Lung (tissue), 12 donors: ENCODE results near the gene DDX1. TPM values are rescaled to one million over a fixed set of nuclear protein-coding genes. Genes with fewer than 3 reads are reported as not detected.
A peak's percentile ranks its signal among the peaks of the same experiment; 100 is the strongest.

ENCODE experiments used
- ATAC-seq: fragments of 200-7000 bp; cut with Tn5 transposase; one replicate; pipeline ENCODE4 v1.9.1; 2020; ENCODE audit warnings: moderate number of reproducible peaks; ENCODE audit not compliant: insufficient read depth, low FRiP score
- DNase-seq, 3 donors: peaks; one replicate each; pipeline ENCODE4 v3.0.0-alpha.2; 2013 to 2017
- H3K27ac ChIP-seq, 2 donors: one replicate each; pipeline ENCODE4 v1.5.1; 2013; ENCODE audit warnings: mild to moderate bottlenecking in 2 of 2, moderate library complexity in 2 of 2, control low read depth in 1 of 2, inconsistent platforms in 1 of 2, low read depth in 1 of 2, low read length in 1 of 2
- H3K27me3 ChIP-seq, 3 donors: one replicate each; pipeline ENCODE4 v1.5.1; 2013; ENCODE audit warnings: low read length in 2 of 3; ENCODE audit not compliant: control insufficient read depth in 3 of 3, insufficient read depth in 3 of 3
- H3K36me3 ChIP-seq, 4 donors: one replicate each; pipeline ENCODE4 v1.5.1; 2013; ENCODE audit warnings: low read length in 4 of 4, mild to moderate bottlenecking in 1 of 4, moderate library complexity in 1 of 4; ENCODE audit not compliant: control insufficient read depth in 4 of 4, insufficient read depth in 4 of 4
- H3K4me1 ChIP-seq, 5 donors: one replicate each; pipeline ENCODE4 v1.5.1; 2013; ENCODE audit warnings: low read length in 5 of 5, mild to moderate bottlenecking in 2 of 5, moderate library complexity in 1 of 5; ENCODE audit not compliant: control insufficient read depth in 5 of 5, insufficient read depth in 5 of 5
- H3K4me3 ChIP-seq: one replicate; pipeline ENCODE4 v1.5.1; 2013; ENCODE audit warnings: mild to moderate bottlenecking, control low read depth, moderate library complexity
- H3K9ac ChIP-seq, 2 donors: one replicate each; pipeline ENCODE4 v1.5.1; 2013; ENCODE audit warnings: low read length in 2 of 2, control low read depth in 1 of 2; ENCODE audit not compliant: insufficient read depth in 1 of 2
- H3K9me3 ChIP-seq, 4 donors: one replicate each; pipeline ENCODE4 v1.5.1; 2013; ENCODE audit warnings: low read length in 3 of 4, mild to moderate bottlenecking in 1 of 4, moderate library complexity in 1 of 4; ENCODE audit not compliant: control insufficient read depth in 4 of 4, insufficient read depth in 3 of 4
- WGBS, 2 donors: extraction: QIAGEN DNeasy Blood & Tissue Kit; methylation state at CpG; one replicate each; pipeline ENCODE4 v1.1.7; 2013; 5-methylcytosine and 5-hydroxymethylcytosine counted together
- polyA plus RNA-seq, 2 donors: library from polyadenylated mRNA; stranded (reverse); fragments of 200-250 nt; gene quantifications; one replicate each; pipeline ENCODE4 v1.2.1, GENCODE V29; 2013
- total RNA-seq, 2 donors: library from RNA; depleted of rRNA in 1 of 2; stranded (reverse); fragments of >200 nt in 1 of 2; gene quantifications; one replicate each; pipeline ENCODE4 v1.2.1, GENCODE V29; 2014 to 2021
- TF ChIP-seq, protein P1 (sequence below): IDR thresholded peaks from 2 replicates; pipeline ENCODE4 v1.5.1; 2012; ENCODE audit warnings: mild to moderate bottlenecking; ENCODE audit errors: control extremely low read depth, extremely low read depth
- donor health status: control.
- donor health status: control.
- donor health status: Bipolar disorder and iron deficiency.
- donor health status: healthy.
- donor health status: DM: yes; HTN: yes; CAD: no.

The DDX1 gene
- total and polyA plus RNA-seq, 4 donors = 53.7 to 85.2 (median 60.5) TPM

DNA sequence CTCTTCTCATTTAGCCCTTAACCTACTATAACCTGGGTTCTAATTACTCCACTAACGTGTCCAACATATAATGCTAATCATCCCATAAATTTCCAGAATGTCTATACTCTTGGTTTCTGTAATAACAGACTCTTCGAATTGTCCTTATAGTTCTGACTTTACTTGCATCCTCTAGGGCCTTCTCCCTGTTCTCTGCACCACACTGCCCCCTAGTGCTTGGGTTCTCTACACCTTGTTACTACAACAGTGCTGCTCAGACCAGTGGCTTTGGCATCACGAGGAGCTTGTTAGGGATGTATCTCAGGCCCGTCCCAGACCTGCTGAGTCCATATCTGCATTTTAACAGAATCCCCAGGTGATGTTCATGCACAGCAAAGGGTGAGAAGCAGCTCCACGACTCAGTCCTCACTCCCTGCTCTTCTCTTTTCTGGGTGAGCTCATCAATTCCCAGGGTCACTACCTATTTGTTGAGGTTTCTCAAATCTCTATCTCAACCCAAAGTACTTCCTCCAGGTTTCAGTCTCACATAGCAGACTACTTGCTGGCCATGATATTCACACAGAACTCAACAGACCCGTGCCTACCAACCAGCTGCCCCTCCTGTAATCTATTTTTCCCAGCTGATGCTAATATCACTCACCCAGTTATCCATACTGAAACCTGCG lies 14.5 kb upstream of the DDX1 start:
- H3K4me3 ChIP-seq = no peak overlapping the region
- H3K36me3 ChIP-seq = no peaks in the 10 kb centered on the region
- WGBS, 2 donors = 22 to 23% methylated on average over 7 of the region's 7 CpGs

DNA sequence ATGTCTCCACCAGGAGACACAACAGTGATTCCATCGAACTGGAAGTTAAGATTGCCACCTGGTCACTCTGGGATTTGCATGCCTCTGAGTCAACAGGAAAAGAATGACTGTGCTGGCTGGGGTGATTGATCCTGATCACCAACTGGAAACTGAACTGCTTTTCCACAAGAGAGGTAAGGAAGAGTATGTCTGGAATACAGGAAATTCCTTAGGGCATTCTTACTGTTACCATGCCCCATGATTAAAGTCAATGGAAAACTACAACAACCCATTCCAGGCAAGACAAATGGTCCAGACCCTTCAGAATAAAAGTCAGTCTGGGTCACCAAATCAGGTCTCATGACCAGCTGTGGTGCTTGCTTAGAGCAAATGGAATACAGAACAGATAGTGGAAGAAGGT lies 12.0 kb upstream of the DDX1 start:
- Histone ChIP-seq H3K4me1 (no peaks in the 10 kb centered on the region), H3K36me3 (no peaks in the 10 kb centered on the region), H3K27ac (no peak overlapping the region), H3K27me3 (no peaks in the 10 kb centered on the region), H3K9me3 (no peaks in the 10 kb centered on the region), H3K4me3 (no peak overlapping the region), H3K9ac (no peak overlapping the region)
- TF ChIP-seq, protein P1, sequence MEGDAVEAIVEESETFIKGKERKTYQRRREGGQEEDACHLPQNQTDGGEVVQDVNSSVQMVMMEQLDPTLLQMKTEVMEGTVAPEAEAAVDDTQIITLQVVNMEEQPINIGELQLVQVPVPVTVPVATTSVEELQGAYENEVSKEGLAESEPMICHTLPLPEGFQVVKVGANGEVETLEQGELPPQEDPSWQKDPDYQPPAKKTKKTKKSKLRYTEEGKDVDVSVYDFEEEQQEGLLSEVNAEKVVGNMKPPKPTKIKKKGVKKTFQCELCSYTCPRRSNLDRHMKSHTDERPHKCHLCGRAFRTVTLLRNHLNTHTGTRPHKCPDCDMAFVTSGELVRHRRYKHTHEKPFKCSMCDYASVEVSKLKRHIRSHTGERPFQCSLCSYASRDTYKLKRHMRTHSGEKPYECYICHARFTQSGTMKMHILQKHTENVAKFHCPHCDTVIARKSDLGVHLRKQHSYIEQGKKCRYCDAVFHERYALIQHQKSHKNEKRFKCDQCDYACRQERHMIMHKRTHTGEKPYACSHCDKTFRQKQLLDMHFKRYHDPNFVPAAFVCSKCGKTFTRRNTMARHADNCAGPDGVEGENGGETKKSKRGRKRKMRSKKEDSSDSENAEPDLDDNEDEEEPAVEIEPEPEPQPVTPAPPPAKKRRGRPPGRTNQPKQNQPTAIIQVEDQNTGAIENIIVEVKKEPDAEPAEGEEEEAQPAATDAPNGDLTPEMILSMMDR = no peak
- DNase-seq (no peak), ATAC-seq (no peak)
- WGBS, 2 donors = 42 to 70% methylated on average over 1 of the region's 1 CpG

More for the DNA sequence above, 14.5 kb upstream of the DDX1 start:
- Histone ChIP-seq H3K4me1 (no peaks in the 10 kb centered on the region), H3K27ac (no peak overlapping the region), H3K27me3 (no peaks in the 10 kb centered on the region), H3K9ac (no peak overlapping the region), H3K9me3 (no peaks in the 10 kb centered on the region)
- peak; percentile 85 to 88 (median 86) for DNase-seq
- TF ChIP-seq, protein P1 = peak; percentile 73
- peak; percentile 85 for ATAC-seq

DNA sequence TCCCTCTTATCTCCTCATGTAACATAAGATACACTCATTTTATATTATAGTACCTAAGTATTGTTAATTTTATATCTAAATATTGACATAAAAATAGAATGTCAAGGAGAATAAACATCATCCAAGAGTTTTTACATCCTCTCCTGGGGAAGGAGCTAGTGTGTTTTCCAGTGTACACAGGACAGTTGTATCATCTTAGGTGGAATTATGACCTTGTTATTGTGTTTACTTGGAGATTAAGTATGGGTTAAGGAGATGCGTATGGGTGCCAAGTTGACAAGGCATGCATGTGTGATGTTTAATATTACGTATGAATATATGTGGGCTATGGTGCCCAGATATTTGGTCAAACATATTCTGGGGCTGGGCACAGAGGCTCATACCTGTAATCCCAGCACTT lies 11.2 kb upstream of the DDX1 start:
- TF ChIP-seq, protein P1 = no peak
- no peaks in the 10 kb centered on the region for H3K9me3 ChIP-seq
- no peak overlapping the region for H3K9ac ChIP-seq
- no peak overlapping the region for H3K27ac ChIP-seq
- no peak for DNase-seq
- 84 to 91% methylated on average over 2 of the region's 2 CpGs for WGBS, 2 donors
- no peaks in the 10 kb centered on the region for H3K27me3 ChIP-seq
- no peak for ATAC-seq
- no peak overlapping the region for H3K4me3 ChIP-seq
- H3K4me1 ChIP-seq = no peaks in the 10 kb centered on the region
- no peaks in the 10 kb centered on the region for H3K36me3 ChIP-seq
